GM12873 (cell line): ENCODE results near the gene CYP27A1.

ENCODE experiments used
- CTCF ChIP-seq: IDR thresholded peaks from 2 replicates; pipeline ENCODE4 v1.5.1; 2012; ENCODE audit warnings: low read depth, mild to moderate bottlenecking, moderate library complexity, low read length, control low read depth; ENCODE audit not compliant: insufficient read depth; ENCODE audit errors: missing control alignments

The CYP27A1 gene

GRCh38 chr2:218777276-218777990 is 4.5 kb upstream of the CYP27A1 start:
- TF ChIP-seq CTCF: no peak

GRCh38 chr2:218780046-218780445 is 1.9 kb upstream of the CYP27A1 start:
- no peak for TF ChIP-seq CTCF

- TF ChIP-seq CTCF: no peak
These were observed 876 bp upstream of the CYP27A1 start for GRCh38 chr2:218780851-218781690.

GRCh38 chr2:218782528-218782844 is 539 bp downstream of the CYP27A1 start:
- TF ChIP-seq CTCF: no peak

- TF ChIP-seq CTCF: no peak
These were observed 1.7 kb downstream of the CYP27A1 start for GRCh38 chr2:218783688-218784087.

GRCh38 chr2:218785103-218785502 is 3.2 kb downstream of the CYP27A1 start:
- TF ChIP-seq CTCF: no peak

GRCh38 chr2:218786133-218786532 is 4.2 kb downstream of the CYP27A1 start:
- TF ChIP-seq CTCF: no peak
